Lower leg skin (tissue), 3 donors: ENCODE data around the gene CD200.

Experiments used
- CTCF ChIP-seq, 3 donors: fragments of 450-650 bp; IDR thresholded peaks; one replicate each; pipeline ENCODE4 v1.5.1; 2016; ENCODE audit warnings: antibody characterized with exemption in 3 of 3, mild to moderate bottlenecking in 3 of 3, moderate library complexity in 2 of 3
- POLR2A ChIP-seq, 2 donors: fragments of 450-650 bp; IDR thresholded peaks; one replicate each; pipeline ENCODE4 v1.6.1; 2016 to 2017; ENCODE audit warnings: antibody characterized with exemption in 2 of 2, mild to moderate bottlenecking in 1 of 2, moderate library complexity in 1 of 2

- TF ChIP-seq CTCF (IDR thresholded peaks at IDR 0.05) (no peak), POLR2A (IDR thresholded peaks at IDR 0.05) (no peak)
These were observed 41.4 kb downstream of the CD200 start for GRCh38 chr3:112374333-112374734.
